ENCODE results near the gene TPRX1. TPM values are rescaled to one million over a fixed set of nuclear protein-coding genes. Genes with fewer than 3 reads are reported as not detected.

The TPRX1 gene
- total and polyA plus RNA-seq, 2 of the 4 experiments (the other 2 are of a cell fraction) = not detected

DNA sequence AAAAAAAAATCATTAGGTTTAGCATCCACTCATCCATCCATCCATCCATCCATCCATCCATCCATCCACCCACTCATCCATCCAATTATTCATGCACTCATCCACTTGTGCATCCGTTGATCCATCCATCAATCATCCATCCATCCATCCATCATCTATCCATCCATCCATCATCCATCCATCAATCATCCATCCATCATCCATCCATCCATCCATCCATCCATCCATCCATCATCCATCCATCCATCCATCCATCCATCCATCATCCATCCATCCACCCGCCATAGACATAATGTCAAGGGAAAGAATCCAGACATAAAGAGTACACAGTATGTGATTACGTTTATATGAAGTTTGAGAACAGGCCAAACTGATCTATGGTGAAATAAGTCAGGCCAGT lies 34.8 kb downstream of the TPRX1 start:
- H4K5ac ChIP-seq (ENCODE audit: low read depth, low read length) = no peak overlapping the region
- H3K14ac ChIP-seq (replicated peaks; ENCODE audit: low read depth, low read length) = no peak overlapping the region
- no peaks in the 10 kb centered on the region for H3K9me3 ChIP-seq (ENCODE audit: control insufficient read depth, insufficient read depth, low read length)
- no peak overlapping the region for H2AK5ac ChIP-seq (ENCODE audit: low read depth, low read length)
- H3K18ac ChIP-seq (ENCODE audit: low read depth, low read length) = no peak overlapping the region
- no peak overlapping the region for H2BK20ac ChIP-seq (ENCODE audit: low read depth, low read length)
- no peak overlapping the region for H2BK120ac ChIP-seq (ENCODE audit: low read depth, low read length)
- H4K20me1 ChIP-seq (ENCODE audit: insufficient read depth, low read length) = no peaks in the 10 kb centered on the region
- in situ Hi-C loops (cut with MboI; ENCODE audit: low sequenced_read_pairs) (no loop called here), intact Hi-C loops (cut with micrococcal nuclease) (no loop called here), dilution Hi-C loops (cut with HindIII; ENCODE audit: low sequenced_read_pairs, unreplicated experiment) (no loop called here)
- TF ChIP-seq RCOR1 (IDR thresholded peaks at IDR 0.05; ENCODE audit: insufficient replicate concordance, low read length) (no peak), CHD1 (IDR thresholded peaks at IDR 0.05; ENCODE audit: low read depth, low read length) (no peak), NFE2L2 (IDR thresholded peaks at IDR 0.05; ENCODE audit: low read depth, low read length) (no peak), BHLHE40 (IDR thresholded peaks at IDR 0.05; ENCODE audit: low read depth, low read length) (no peak), MAFK (IDR thresholded peaks at IDR 0.05; ENCODE audit: low read depth, low read length) (no peak), MAZ (IDR thresholded peaks at IDR 0.05; ENCODE audit: borderline replicate concordance, low read depth, low read length) (no peak), CEBPB (IDR thresholded peaks at IDR 0.05; ENCODE audit: low read depth, low read length) (no peak), SMC3 (IDR thresholded peaks at IDR 0.05; ENCODE audit: low read depth, low read length) (no peak), MXI1 (IDR thresholded peaks at IDR 0.05; ENCODE audit: borderline replicate concordance, low read depth, low read length) (no peak), RFX5 (IDR thresholded peaks at IDR 0.05; ENCODE audit: low read depth, low read length) (no peak), POLR2A (IDR thresholded peaks at IDR 0.05; ENCODE audit: low read depth, low read length) (no peak), FOS (IDR thresholded peaks at IDR 0.05; ENCODE audit: low read depth, low read length) (no peak), RAD21 (IDR thresholded peaks at IDR 0.05; ENCODE audit: low read length) (no peak)
- TF ChIP-seq, protein P1, sequence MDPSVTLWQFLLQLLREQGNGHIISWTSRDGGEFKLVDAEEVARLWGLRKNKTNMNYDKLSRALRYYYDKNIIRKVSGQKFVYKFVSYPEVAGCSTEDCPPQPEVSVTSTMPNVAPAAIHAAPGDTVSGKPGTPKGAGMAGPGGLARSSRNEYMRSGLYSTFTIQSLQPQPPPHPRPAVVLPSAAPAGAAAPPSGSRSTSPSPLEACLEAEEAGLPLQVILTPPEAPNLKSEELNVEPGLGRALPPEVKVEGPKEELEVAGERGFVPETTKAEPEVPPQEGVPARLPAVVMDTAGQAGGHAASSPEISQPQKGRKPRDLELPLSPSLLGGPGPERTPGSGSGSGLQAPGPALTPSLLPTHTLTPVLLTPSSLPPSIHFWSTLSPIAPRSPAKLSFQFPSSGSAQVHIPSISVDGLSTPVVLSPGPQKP (IDR thresholded peaks at IDR 0.05; ENCODE audit: borderline replicate concordance, low read depth, low read length) = no peak
- TF ChIP-seq, protein P2, sequence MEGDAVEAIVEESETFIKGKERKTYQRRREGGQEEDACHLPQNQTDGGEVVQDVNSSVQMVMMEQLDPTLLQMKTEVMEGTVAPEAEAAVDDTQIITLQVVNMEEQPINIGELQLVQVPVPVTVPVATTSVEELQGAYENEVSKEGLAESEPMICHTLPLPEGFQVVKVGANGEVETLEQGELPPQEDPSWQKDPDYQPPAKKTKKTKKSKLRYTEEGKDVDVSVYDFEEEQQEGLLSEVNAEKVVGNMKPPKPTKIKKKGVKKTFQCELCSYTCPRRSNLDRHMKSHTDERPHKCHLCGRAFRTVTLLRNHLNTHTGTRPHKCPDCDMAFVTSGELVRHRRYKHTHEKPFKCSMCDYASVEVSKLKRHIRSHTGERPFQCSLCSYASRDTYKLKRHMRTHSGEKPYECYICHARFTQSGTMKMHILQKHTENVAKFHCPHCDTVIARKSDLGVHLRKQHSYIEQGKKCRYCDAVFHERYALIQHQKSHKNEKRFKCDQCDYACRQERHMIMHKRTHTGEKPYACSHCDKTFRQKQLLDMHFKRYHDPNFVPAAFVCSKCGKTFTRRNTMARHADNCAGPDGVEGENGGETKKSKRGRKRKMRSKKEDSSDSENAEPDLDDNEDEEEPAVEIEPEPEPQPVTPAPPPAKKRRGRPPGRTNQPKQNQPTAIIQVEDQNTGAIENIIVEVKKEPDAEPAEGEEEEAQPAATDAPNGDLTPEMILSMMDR (conservative IDR thresholded peaks at IDR 0.05; ENCODE audit: low read depth, low read length) = no peak
- TF ChIP-seq, protein P3, sequence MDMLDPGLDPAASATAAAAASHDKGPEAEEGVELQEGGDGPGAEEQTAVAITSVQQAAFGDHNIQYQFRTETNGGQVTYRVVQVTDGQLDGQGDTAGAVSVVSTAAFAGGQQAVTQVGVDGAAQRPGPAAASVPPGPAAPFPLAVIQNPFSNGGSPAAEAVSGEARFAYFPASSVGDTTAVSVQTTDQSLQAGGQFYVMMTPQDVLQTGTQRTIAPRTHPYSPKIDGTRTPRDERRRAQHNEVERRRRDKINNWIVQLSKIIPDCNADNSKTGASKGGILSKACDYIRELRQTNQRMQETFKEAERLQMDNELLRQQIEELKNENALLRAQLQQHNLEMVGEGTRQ (IDR thresholded peaks at IDR 0.05; ENCODE audit: low read depth, low read length) = no peak
- no TSS peak for BruUV-seq (replicated peaks)
- H2BK15ac ChIP-seq (ENCODE audit: low read depth, low read length) = no peak overlapping the region
- no peaks in the 10 kb centered on the region for H3K36me3 ChIP-seq (ENCODE audit: control insufficient read depth, insufficient read depth, low read length)
- H3K9me1 ChIP-seq (ENCODE audit: insufficient read depth, low read length) = no peaks in the 10 kb centered on the region; the same call in 1 of the 2 replicates
- H3K9ac ChIP-seq (ENCODE audit: low read depth, low read length) = no peak overlapping the region
- WGBS, 2 experiments (ENCODE audit: extremely low coverage in 2 of 2, insufficient read length in 1 of 2) = 50% methylated on average over 2 of the region's 3 CpGs; no CpG with 5 or more reads in 1 of the 2 experiments
- H2AFZ ChIP-seq (replicated peaks; ENCODE audit: low read length, poor library complexity) = no peak overlapping the region
- POLR2A ChIA-PET (ENCODE audit: unreplicated experiment) = no interaction called here
- H4K8ac ChIP-seq (ENCODE audit: low read depth in 2 of 2, low read length in 2 of 2) = no peak overlapping the region
- ATAC-seq (ENCODE audit: low read depth) (no peak), DNase-seq (no peak)
- no peaks in the 10 kb centered on the region for H3K4me1 ChIP-seq (ENCODE audit: control insufficient read depth, insufficient read depth, low read length)
- H3K27me3 ChIP-seq (ENCODE audit: control insufficient read depth, insufficient read depth, low read length) = peaks cover 9% of the 10 kb centered on the region
- H3K79me1 ChIP-seq (ENCODE audit: low read depth in 1 of 2, low read length in 2 of 2) = no peaks in the 10 kb centered on the region
- H3K56ac ChIP-seq (ENCODE audit: extremely low read depth, insufficient read depth, low read length) = no peak overlapping the region
- no peak overlapping the region for H2AK9ac ChIP-seq (replicated peaks; ENCODE audit: low read depth, low read length, poor library complexity)
- no peak overlapping the region for H3K23ac ChIP-seq (ENCODE audit: low read depth, low read length)
- H4K91ac ChIP-seq (ENCODE audit: insufficient read depth, low read depth, low read length) = no peak overlapping the region
- no peak overlapping the region for H2BK5ac ChIP-seq (ENCODE audit: low read depth, low read length, poor library complexity, severe bottlenecking)
- no peak overlapping the region for H3K4me3 ChIP-seq (ENCODE audit: insufficient read depth, low read depth, low read length)
- H3K27ac ChIP-seq (ENCODE audit: insufficient read depth, low read length) = no peak overlapping the region
- CTCF ChIA-PET = no interaction called here
- no peak overlapping the region for H3K4ac ChIP-seq (ENCODE audit: low read depth, low read length)
- H3K4me2 ChIP-seq (ENCODE audit: low read depth, low read length) = no peak overlapping the region

Data from IMR-90 (cell line).